Activated T-cell treated with anti-CD3 and anti-CD28 coated beads, Interleukin-2, amount 50 U/mL, for 24 hours (primary cell): Measurements from ENCODE around the gene WDR86.

Experiments used
- DNase-seq: peaks from one replicate; pipeline ENCODE4 v3.0.0-alpha.2; 2020
- H3K27ac Mint-ChIP-seq: 2 replicates; pipeline ENCODE4 v1.8.0; 2020; ENCODE audit warnings: mild to moderate bottlenecking, mixed read lengths
- H3K27me3 Mint-ChIP-seq: 2 replicates; pipeline ENCODE4 v1.8.0; 2020; ENCODE audit warnings: mixed read lengths
- H3K36me3 Mint-ChIP-seq: 2 replicates; pipeline ENCODE4 v1.8.0; 2020; ENCODE audit warnings: low read depth, mixed read lengths
- H3K4me1 Mint-ChIP-seq: 2 replicates; pipeline ENCODE4 v1.8.0; 2020; ENCODE audit warnings: low read depth, mixed read lengths
- H3K4me3 Mint-ChIP-seq: 2 replicates; pipeline ENCODE4 v1.8.0; 2020; ENCODE audit warnings: mild to moderate bottlenecking, moderate library complexity, mixed read lengths
- H3K9me3 Mint-ChIP-seq: 2 replicates; pipeline ENCODE4 v1.8.0; 2020; ENCODE audit warnings: mixed read lengths

Gene WDR86

GRCh38 chr7:151398446-151399304 is 11.2 kb downstream of the WDR86 start:
- H3K9me3 Mint-ChIP-seq: no peaks in the 10 kb centered on the region
- H3K4me1 Mint-ChIP-seq: peaks cover 5% of the 10 kb centered on the region
- no peaks in the 10 kb centered on the region for H3K36me3 Mint-ChIP-seq
- DNase-seq: no peak
- no peak overlapping the region for H3K4me3 Mint-ChIP-seq
- no peak overlapping the region for H3K27ac Mint-ChIP-seq
- no peaks in the 10 kb centered on the region for H3K27me3 Mint-ChIP-seq

GRCh38 chr7:151397026-151397425 is 12.8 kb downstream of the WDR86 start:
- Mint-ChIP-seq H3K4me1 (peaks cover 5% of the 10 kb centered on the region), H3K4me3 (no peak overlapping the region), H3K27ac (no peak overlapping the region), H3K36me3 (no peaks in the 10 kb centered on the region), H3K27me3 (no peaks in the 10 kb centered on the region), H3K9me3 (no peaks in the 10 kb centered on the region)
- DNase-seq: no peak

GRCh38 chr7:151396328-151396970 is 13.4 kb downstream of the WDR86 start:
- H3K9me3 Mint-ChIP-seq: no peaks in the 10 kb centered on the region
- H3K36me3 Mint-ChIP-seq: no peaks in the 10 kb centered on the region
- no peak for DNase-seq
- H3K4me3 Mint-ChIP-seq: no peak overlapping the region
- H3K27ac Mint-ChIP-seq: no peak overlapping the region
- H3K4me1 Mint-ChIP-seq: peaks cover 5% of the 10 kb centered on the region
- no peaks in the 10 kb centered on the region for H3K27me3 Mint-ChIP-seq

GRCh38 chr7:151395036-151395367 is 14.8 kb downstream of the WDR86 start:
- Mint-ChIP-seq H3K9me3 (no peaks in the 10 kb centered on the region), H3K4me1 (peaks cover 5% of the 10 kb centered on the region), H3K36me3 (no peaks in the 10 kb centered on the region), H3K27ac (no peak overlapping the region), H3K27me3 (no peaks in the 10 kb centered on the region), H3K4me3 (no peak overlapping the region)
- DNase-seq: no peak

GRCh38 chr7:151394076-151395035 is 15.5 kb downstream of the WDR86 start:
- H3K4me3 Mint-ChIP-seq: no peak overlapping the region
- H3K27me3 Mint-ChIP-seq: no peaks in the 10 kb centered on the region
- no peaks in the 10 kb centered on the region for H3K9me3 Mint-ChIP-seq
- H3K4me1 Mint-ChIP-seq: peaks cover 5% of the 10 kb centered on the region
- DNase-seq: no peak
- H3K27ac Mint-ChIP-seq: no peak overlapping the region
- H3K36me3 Mint-ChIP-seq: no peaks in the 10 kb centered on the region

- Mint-ChIP-seq H3K27ac (no peak overlapping the region), H3K4me1 (peaks cover 5% of the 10 kb centered on the region), H3K4me3 (no peak overlapping the region), H3K27me3 (no peaks in the 10 kb centered on the region), H3K36me3 (no peaks in the 10 kb centered on the region), H3K9me3 (no peaks in the 10 kb centered on the region)
- no peak for DNase-seq
Measured at GRCh38 chr7:151393031-151393977, 16.5 kb downstream of the WDR86 start.

GRCh38 chr7:151392426-151392825 is 17.4 kb downstream of the WDR86 start:
- DNase-seq: no peak
- no peak overlapping the region for H3K4me3 Mint-ChIP-seq
- no peaks in the 10 kb centered on the region for H3K36me3 Mint-ChIP-seq
- H3K27ac Mint-ChIP-seq: no peak overlapping the region
- H3K27me3 Mint-ChIP-seq: no peaks in the 10 kb centered on the region
- H3K9me3 Mint-ChIP-seq: no peaks in the 10 kb centered on the region
- H3K4me1 Mint-ChIP-seq: peaks cover 1% of the 10 kb centered on the region

- DNase-seq: no peak
- Mint-ChIP-seq H3K4me3 (no peak overlapping the region), H3K27ac (no peak overlapping the region), H3K36me3 (no peaks in the 10 kb centered on the region), H3K4me1 (no peaks in the 10 kb centered on the region), H3K9me3 (no peaks in the 10 kb centered on the region), H3K27me3 (no peaks in the 10 kb centered on the region)
Measured at GRCh38 chr7:151392002-151392401, 17.8 kb downstream of the WDR86 start.

- H3K27ac Mint-ChIP-seq: no peak overlapping the region
- H3K36me3 Mint-ChIP-seq: no peaks in the 10 kb centered on the region
- H3K4me1 Mint-ChIP-seq: no peaks in the 10 kb centered on the region
- H3K27me3 Mint-ChIP-seq: no peaks in the 10 kb centered on the region
- no peak overlapping the region for H3K4me3 Mint-ChIP-seq
- no peak for DNase-seq
- H3K9me3 Mint-ChIP-seq: no peaks in the 10 kb centered on the region
Measured at GRCh38 chr7:151391358-151391730, 18.5 kb downstream of the WDR86 start.

- H3K4me3 Mint-ChIP-seq: no peak overlapping the region
- H3K27ac Mint-ChIP-seq: no peak overlapping the region
- H3K36me3 Mint-ChIP-seq: no peaks in the 10 kb centered on the region
- H3K4me1 Mint-ChIP-seq: no peaks in the 10 kb centered on the region
- DNase-seq: no peak
- H3K27me3 Mint-ChIP-seq: no peaks in the 10 kb centered on the region
- no peaks in the 10 kb centered on the region for H3K9me3 Mint-ChIP-seq
Measured at GRCh38 chr7:151390598-151391357, 19.1 kb downstream of the WDR86 start.

- Mint-ChIP-seq H3K27me3 (no peaks in the 10 kb centered on the region), H3K27ac (no peak overlapping the region), H3K9me3 (no peaks in the 10 kb centered on the region), H3K4me3 (no peak overlapping the region), H3K4me1 (no peaks in the 10 kb centered on the region), H3K36me3 (no peaks in the 10 kb centered on the region)
- DNase-seq: no peak
Measured at GRCh38 chr7:151389768-151390597, 19.9 kb downstream of the WDR86 start.

- no peak for DNase-seq
- Mint-ChIP-seq H3K4me1 (no peaks in the 10 kb centered on the region), H3K4me3 (no peak overlapping the region), H3K27me3 (peaks cover 3% of the 10 kb centered on the region), H3K27ac (no peak overlapping the region), H3K9me3 (no peaks in the 10 kb centered on the region), H3K36me3 (no peaks in the 10 kb centered on the region)
Measured at GRCh38 chr7:151389096-151389767, 20.6 kb downstream of the WDR86 start.
